Activated T-cell treated with anti-CD3 and anti-CD28 coated beads, Interleukin-2, amount 50 U/mL, for 1 hour (primary cell): Measurements from ENCODE around the gene ARHGAP11A.

Experiments
- DNase-seq: peaks from one replicate; pipeline ENCODE4 v3.0.0-alpha.2; 2020

Gene ARHGAP11A

GRCh38 chr15:32688151-32688639, 72.9 kb downstream of the ARHGAP11A start:
- no peak for DNase-seq
